Transverse colon (tissue), 3 donors: ENCODE data around the gene CNKSR3.

Experiments
- POLR2A ChIP-seq: fragments of 450-650 bp; IDR thresholded peaks from one replicate; pipeline ENCODE4 v1.6.1; 2016; ENCODE audit warnings: antibody characterized with exemption, mild to moderate bottlenecking, moderate library complexity
- TF ChIP-seq, protein P1 (sequence below), 5 experiments: fragments of 200-600 bp in 3 of 5; fragments of 450-650 bp in 2 of 5; sonication (generic) in 3 of 5; IDR thresholded peaks; 1 replicate in 2 of 5; 2 replicates in 3 of 5; pipeline ENCODE4 v1.5.1; 2016 to 2017; ENCODE audit warnings: antibody characterized with exemption in 5 of 5, inconsistent platforms in 3 of 5, mild to moderate bottlenecking in 2 of 5, moderate library complexity in 1 of 5

GRCh38 chr6:154461348-154461747 lies 49.1 kb downstream of the CNKSR3 start:
- TF ChIP-seq, protein P1, sequence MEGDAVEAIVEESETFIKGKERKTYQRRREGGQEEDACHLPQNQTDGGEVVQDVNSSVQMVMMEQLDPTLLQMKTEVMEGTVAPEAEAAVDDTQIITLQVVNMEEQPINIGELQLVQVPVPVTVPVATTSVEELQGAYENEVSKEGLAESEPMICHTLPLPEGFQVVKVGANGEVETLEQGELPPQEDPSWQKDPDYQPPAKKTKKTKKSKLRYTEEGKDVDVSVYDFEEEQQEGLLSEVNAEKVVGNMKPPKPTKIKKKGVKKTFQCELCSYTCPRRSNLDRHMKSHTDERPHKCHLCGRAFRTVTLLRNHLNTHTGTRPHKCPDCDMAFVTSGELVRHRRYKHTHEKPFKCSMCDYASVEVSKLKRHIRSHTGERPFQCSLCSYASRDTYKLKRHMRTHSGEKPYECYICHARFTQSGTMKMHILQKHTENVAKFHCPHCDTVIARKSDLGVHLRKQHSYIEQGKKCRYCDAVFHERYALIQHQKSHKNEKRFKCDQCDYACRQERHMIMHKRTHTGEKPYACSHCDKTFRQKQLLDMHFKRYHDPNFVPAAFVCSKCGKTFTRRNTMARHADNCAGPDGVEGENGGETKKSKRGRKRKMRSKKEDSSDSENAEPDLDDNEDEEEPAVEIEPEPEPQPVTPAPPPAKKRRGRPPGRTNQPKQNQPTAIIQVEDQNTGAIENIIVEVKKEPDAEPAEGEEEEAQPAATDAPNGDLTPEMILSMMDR (IDR thresholded peaks at IDR 0.05), result no peak
- TF ChIP-seq POLR2A, result no peak
